Measurements from ENCODE around the gene EPB41L2. TPM values are rescaled to one million over a fixed set of nuclear protein-coding genes. Genes with fewer than 3 reads are reported as not detected.
"Not testable (repeated sequence)": the region's sequence is repeated elsewhere in the genome, so short reads cannot be mapped to it uniquely, and the experiment has no call there.

The EPB41L2 gene
- total and polyA plus RNA-seq, 3 experiments from 2014 or later, result 4.6 to 30.9 (median 27.2) TPM

- no peaks in the 10 kb centered on the region for H3K27me3 ChIP-seq (ENCODE audit: insufficient read depth, low read length, poor library complexity, severe bottlenecking)
- no peak for DNase-seq
- H3K9me3 Mint-ChIP-seq, result peaks cover 0 to 8% (median 0%) of the 10 kb centered on the region in 5 donors
- no peaks in the 10 kb centered on the region for H3K4me1 ChIP-seq (ENCODE audit: insufficient read depth, low read length)
- H3K9me3 ChIP-seq (ENCODE audit: low read length), result no peaks in the 10 kb centered on the region
- no peak overlapping the region for H3K4me3 ChIP-seq (ENCODE audit: low read length)
- no peak overlapping the region for H3K4me3 Mint-ChIP-seq
- H3K4me1 Mint-ChIP-seq, result no peaks in the 10 kb centered on the region
- no peaks in the 10 kb centered on the region for H3K27me3 Mint-ChIP-seq
- ChIA-PET CTCF (no interaction called here), POLR2A (no interaction called here)
- peaks cover 6 to 34% (median 7%) of the 10 kb centered on the region in 3 donors for H3K36me3 Mint-ChIP-seq
- no peaks in the 10 kb centered on the region for H3K36me3 ChIP-seq (ENCODE audit: insufficient read depth, low read length)
- H3K27ac Mint-ChIP-seq, result no peak overlapping the region
- no peak overlapping the region for H3K27ac ChIP-seq (ENCODE audit: low read depth, low read length)
Measured at GRCh38 chr6:130955755-130956154, 107.3 kb downstream of the EPB41L2 start.

- Mint-ChIP-seq H3K9me3 (peaks cover 0 to 4% (median 0%) of the 10 kb centered on the region in 5 donors), H3K27ac (no peak overlapping the region), H3K4me1 (no peaks in the 10 kb centered on the region), H3K4me3 (no peak overlapping the region), H3K27me3 (no peaks in the 10 kb centered on the region), H3K36me3 (peaks cover 0 to 25% (median 3%) of the 10 kb centered on the region in 3 donors)
- H3K27me3 ChIP-seq (ENCODE audit: insufficient read depth, low read length, poor library complexity, severe bottlenecking), result no peaks in the 10 kb centered on the region
- no peak for DNase-seq
- H3K4me1 ChIP-seq (ENCODE audit: insufficient read depth, low read length), result no peaks in the 10 kb centered on the region
- CTCF ChIA-PET, result no interaction called here
- POLR2A ChIA-PET, result no interaction called here
- no peaks in the 10 kb centered on the region for H3K9me3 ChIP-seq (ENCODE audit: low read length)
- H3K4me3 ChIP-seq (ENCODE audit: low read length), result no peak overlapping the region
- H3K36me3 ChIP-seq (ENCODE audit: insufficient read depth, low read length), result no peaks in the 10 kb centered on the region
- H3K27ac ChIP-seq (ENCODE audit: low read depth, low read length), result no peak overlapping the region
Measured at GRCh38 chr6:130949553-130949952, 113.5 kb downstream of the EPB41L2 start.

GRCh38 chr6:130947464-130947863 is 115.6 kb downstream of the EPB41L2 start:
- H3K9me3 Mint-ChIP-seq, result peaks cover 0 to 4% (median 0%) of the 10 kb centered on the region in 5 donors
- no peaks in the 10 kb centered on the region for H3K4me1 Mint-ChIP-seq
- CTCF ChIA-PET, result no interaction called here
- DNase-seq, result no peak
- Histone ChIP-seq H3K36me3 (ENCODE audit: insufficient read depth, low read length) (no peaks in the 10 kb centered on the region), H3K27ac (ENCODE audit: low read depth, low read length) (no peak overlapping the region), H3K27me3 (ENCODE audit: insufficient read depth, low read length, poor library complexity, severe bottlenecking) (no peaks in the 10 kb centered on the region), H3K4me3 (ENCODE audit: low read length) (no peak overlapping the region), H3K9me3 (ENCODE audit: low read length) (no peaks in the 10 kb centered on the region), H3K4me1 (ENCODE audit: insufficient read depth, low read length) (no peaks in the 10 kb centered on the region)
- H3K4me3 Mint-ChIP-seq, result no peak overlapping the region
- no peak overlapping the region for H3K27ac Mint-ChIP-seq
- POLR2A ChIA-PET, result no interaction called here
- H3K27me3 Mint-ChIP-seq, result peaks cover 0 to 3% of the 10 kb centered on the region in 2 donors
- H3K36me3 Mint-ChIP-seq, result peaks cover 0 to 15% (median 0%) of the 10 kb centered on the region in 3 donors

- no peaks in the 10 kb centered on the region for H3K4me1 Mint-ChIP-seq
- Histone ChIP-seq H3K27me3 (ENCODE audit: insufficient read depth, low read length, poor library complexity, severe bottlenecking) (no peaks in the 10 kb centered on the region), H3K27ac (ENCODE audit: low read depth, low read length) (no peak overlapping the region), H3K36me3 (ENCODE audit: insufficient read depth, low read length) (no peaks in the 10 kb centered on the region), H3K4me1 (ENCODE audit: insufficient read depth, low read length) (no peaks in the 10 kb centered on the region), H3K9me3 (ENCODE audit: low read length) (no peaks in the 10 kb centered on the region), H3K4me3 (ENCODE audit: low read length) (no peak overlapping the region)
- no peak for DNase-seq
- peaks cover 0 to 3% of the 10 kb centered on the region in 2 donors for H3K27me3 Mint-ChIP-seq
- no peak overlapping the region for H3K27ac Mint-ChIP-seq
- POLR2A ChIA-PET, result no interaction called here
- peaks cover 0 to 6% (median 0%) of the 10 kb centered on the region in 3 donors for H3K36me3 Mint-ChIP-seq
- no peak overlapping the region for H3K4me3 Mint-ChIP-seq
- no peaks in the 10 kb centered on the region for H3K9me3 Mint-ChIP-seq
- CTCF ChIA-PET, result no interaction called here
Measured at GRCh38 chr6:130946076-130946475, 117.0 kb downstream of the EPB41L2 start.

- ChIA-PET CTCF (no interaction called here), POLR2A (no interaction called here)
- no peak overlapping the region for H3K27ac Mint-ChIP-seq
Measured at GRCh38 chr6:130945401-130945919, 117.6 kb downstream of the EPB41L2 start.

GRCh38 chr6:130944486-130944885 is 118.6 kb downstream of the EPB41L2 start:
- POLR2A ChIA-PET, result no interaction called here
- H3K4me1 ChIP-seq (ENCODE audit: insufficient read depth, low read length), result no peaks in the 10 kb centered on the region
- H3K4me3 ChIP-seq (ENCODE audit: low read length), result no peak overlapping the region
- no peak overlapping the region for H3K4me3 Mint-ChIP-seq
- H3K27ac ChIP-seq (ENCODE audit: low read depth, low read length), result no peak overlapping the region
- CTCF ChIA-PET, result no interaction called here
- H3K9me3 Mint-ChIP-seq, result no peaks in the 10 kb centered on the region
- no peaks in the 10 kb centered on the region for H3K4me1 Mint-ChIP-seq
- no peak overlapping the region for H3K27ac Mint-ChIP-seq
- no peak for DNase-seq
- no peaks in the 10 kb centered on the region for H3K36me3 ChIP-seq (ENCODE audit: insufficient read depth, low read length)
- no peaks in the 10 kb centered on the region for H3K27me3 ChIP-seq (ENCODE audit: insufficient read depth, low read length, poor library complexity, severe bottlenecking)
- peaks cover 0 to 3% of the 10 kb centered on the region in 2 donors for H3K27me3 Mint-ChIP-seq
- peaks cover 0 to 3% (median 0%) of the 10 kb centered on the region in 3 donors for H3K36me3 Mint-ChIP-seq
- H3K9me3 ChIP-seq (ENCODE audit: low read length), result no peaks in the 10 kb centered on the region

More at GRCh38 chr6:130945401-130945919, 117.6 kb downstream of the EPB41L2 start:
- H3K36me3 ChIP-seq (ENCODE audit: insufficient read depth, low read length), result no peaks in the 10 kb centered on the region
- no peak overlapping the region for H3K4me3 Mint-ChIP-seq
- H3K9me3 ChIP-seq (ENCODE audit: low read length), result no peaks in the 10 kb centered on the region
- peaks cover 0 to 3% of the 10 kb centered on the region in 2 donors for H3K27me3 Mint-ChIP-seq
- H3K4me1 ChIP-seq (ENCODE audit: insufficient read depth, low read length), result no peaks in the 10 kb centered on the region
- peaks cover 0 to 3% (median 0%) of the 10 kb centered on the region in 3 donors for H3K36me3 Mint-ChIP-seq
- H3K4me3 ChIP-seq (ENCODE audit: low read length), result no peak overlapping the region
- DNase-seq, result no peak
- no peaks in the 10 kb centered on the region for H3K4me1 Mint-ChIP-seq
- H3K27me3 ChIP-seq (ENCODE audit: insufficient read depth, low read length, poor library complexity, severe bottlenecking), result no peaks in the 10 kb centered on the region
- H3K27ac ChIP-seq (ENCODE audit: low read depth, low read length), result no peak overlapping the region
- H3K9me3 Mint-ChIP-seq, result no peaks in the 10 kb centered on the region

- no peak overlapping the region for H3K27ac Mint-ChIP-seq
- no peak overlapping the region for H3K27ac ChIP-seq (ENCODE audit: low read depth, low read length)
- H3K27me3 ChIP-seq (ENCODE audit: insufficient read depth, low read length, poor library complexity, severe bottlenecking), result no peaks in the 10 kb centered on the region
- no peaks in the 10 kb centered on the region for H3K9me3 ChIP-seq (ENCODE audit: low read length)
- no peak overlapping the region for H3K4me3 Mint-ChIP-seq
- H3K4me1 Mint-ChIP-seq, result no peaks in the 10 kb centered on the region
- peaks cover 0 to 3% of the 10 kb centered on the region in 2 donors for H3K27me3 Mint-ChIP-seq
- ChIA-PET CTCF (no interaction called here), POLR2A (no interaction called here)
- no peaks in the 10 kb centered on the region for H3K4me1 ChIP-seq (ENCODE audit: insufficient read depth, low read length)
- no peaks in the 10 kb centered on the region for H3K36me3 ChIP-seq (ENCODE audit: insufficient read depth, low read length)
- H3K4me3 ChIP-seq (ENCODE audit: low read length), result no peak overlapping the region
- DNase-seq, result no peak
- H3K9me3 Mint-ChIP-seq, result no peaks in the 10 kb centered on the region
- H3K36me3 Mint-ChIP-seq, result peaks cover 0 to 3% (median 0%) of the 10 kb centered on the region in 3 donors
Measured at GRCh38 chr6:130943738-130944137, 119.3 kb downstream of the EPB41L2 start.

GRCh38 chr6:130942752-130943151 is 120.3 kb downstream of the EPB41L2 start:
- H3K9me3 ChIP-seq (ENCODE audit: low read length); H3K4me3 ChIP-seq (ENCODE audit: low read length); H3K27me3 Mint-ChIP-seq; H3K27ac ChIP-seq (ENCODE audit: low read depth, low read length); H3K27me3 ChIP-seq (ENCODE audit: insufficient read depth, low read length, poor library complexity, severe bottlenecking); DNase-seq; H3K4me1 Mint-ChIP-seq; CTCF ChIA-PET; POLR2A ChIA-PET; H3K27ac Mint-ChIP-seq; H3K4me3 Mint-ChIP-seq; H3K36me3 Mint-ChIP-seq; H3K9me3 Mint-ChIP-seq; H3K36me3 ChIP-seq (ENCODE audit: insufficient read depth, low read length); H3K4me1 ChIP-seq (ENCODE audit: insufficient read depth, low read length): not testable (repeated sequence)

Data from CD8-positive, alpha-beta memory T cell (primary cell).